H7 (cell line): ENCODE measurements around the gene MBL2. TPM values are rescaled to one million over a fixed set of nuclear protein-coding genes. Genes with fewer than 3 reads are reported as not detected.
A peak's percentile ranks its signal among the peaks of the same experiment; 100 is the strongest.

Experiments used
- DNase-seq: peaks from one replicate; pipeline ENCODE4 v3.0.0; 2012
- H3K27me3 ChIP-seq: 2 replicates; pipeline ENCODE4 v1.6.0; 2011; ENCODE audit warnings: mild to moderate bottlenecking, low read length; ENCODE audit not compliant: control insufficient read depth, insufficient read depth
- H3K36me3 ChIP-seq: replicated peaks from 2 replicates; pipeline ENCODE4 v1.5.1; 2011; ENCODE audit warnings: low read length; ENCODE audit not compliant: control insufficient read depth, insufficient read depth
- H3K4me3 ChIP-seq: 2 replicates; pipeline ENCODE4 v1.5.1; 2011; ENCODE audit warnings: low read depth, mild to moderate bottlenecking, control low read depth, low read length, moderate library complexity; ENCODE audit not compliant: insufficient read depth
- total RNA-seq: library from RNA; depleted of rRNA; stranded (reverse); fragments of >200 nt; shearing (Covaris generic); gene quantifications from 2 replicates; pipeline ENCODE4 v1.2.3, GENCODE V29; 2014

Gene MBL2
- total RNA-seq, 1 experiment from 2014 or later, result not detected

- Histone ChIP-seq H3K4me3 (no peak overlapping the region), H3K36me3 (no peaks in the 10 kb centered on the region), H3K27me3 (no peaks in the 10 kb centered on the region)
- no peak for DNase-seq
Observed at GRCh38 chr10:52757773-52758172, 14.8 kb downstream of the MBL2 start.

GRCh38 chr10:52756966-52757365, 15.6 kb downstream of the MBL2 start:
- H3K36me3 ChIP-seq, result no peaks in the 10 kb centered on the region
- no peaks in the 10 kb centered on the region for H3K27me3 ChIP-seq
- no peak overlapping the region for H3K4me3 ChIP-seq
- DNase-seq, result no peak

- H3K36me3 ChIP-seq, result no peaks in the 10 kb centered on the region
- DNase-seq, result no peak
- H3K4me3 ChIP-seq, result no peak overlapping the region
- no peaks in the 10 kb centered on the region for H3K27me3 ChIP-seq
Observed at GRCh38 chr10:52756295-52756694, 16.3 kb downstream of the MBL2 start.

GRCh38 chr10:52755297-52756062, 17.1 kb downstream of the MBL2 start:
- no peak for DNase-seq
- H3K27me3 ChIP-seq, result no peaks in the 10 kb centered on the region
- no peak overlapping the region for H3K4me3 ChIP-seq
- H3K36me3 ChIP-seq, result no peaks in the 10 kb centered on the region

- H3K36me3 ChIP-seq, result no peaks in the 10 kb centered on the region
- H3K4me3 ChIP-seq, result no peak overlapping the region
- no peak for DNase-seq
- no peaks in the 10 kb centered on the region for H3K27me3 ChIP-seq
Observed at GRCh38 chr10:52752801-52753445, 19.7 kb downstream of the MBL2 start.

- H3K27me3 ChIP-seq, result no peaks in the 10 kb centered on the region
- H3K4me3 ChIP-seq, result no peak overlapping the region
- no peak for DNase-seq
- H3K36me3 ChIP-seq, result no peaks in the 10 kb centered on the region
Observed at GRCh38 chr10:52752261-52752660, 20.3 kb downstream of the MBL2 start.

GRCh38 chr10:52751337-52751736, 21.2 kb downstream of the MBL2 start:
- Histone ChIP-seq H3K36me3 (no peaks in the 10 kb centered on the region), H3K27me3 (no peaks in the 10 kb centered on the region), H3K4me3 (no peak overlapping the region)
- no peak for DNase-seq

- Histone ChIP-seq H3K4me3 (no peak overlapping the region), H3K27me3 (no peaks in the 10 kb centered on the region), H3K36me3 (no peaks in the 10 kb centered on the region)
- DNase-seq, result no peak
Observed at GRCh38 chr10:52750629-52751028, 22.0 kb downstream of the MBL2 start.

- Histone ChIP-seq H3K4me3 (no peak overlapping the region), H3K27me3 (no peaks in the 10 kb centered on the region)
Observed at GRCh38 chr10:52747694-52748093, 24.9 kb downstream of the MBL2 start.

GRCh38 chr10:52746169-52746568, 26.4 kb downstream of the MBL2 start:
- Histone ChIP-seq H3K27me3 (no peaks in the 10 kb centered on the region), H3K4me3 (no peak overlapping the region), H3K36me3 (no peaks in the 10 kb centered on the region)
- DNase-seq, result peak; percentile 22

More at GRCh38 chr10:52747694-52748093, 24.9 kb downstream of the MBL2 start:
- H3K36me3 ChIP-seq, result no peaks in the 10 kb centered on the region
- DNase-seq, result no peak

- Histone ChIP-seq H3K27me3 (no peaks in the 10 kb centered on the region), H3K36me3 (no peaks in the 10 kb centered on the region), H3K4me3 (no peak overlapping the region)
- DNase-seq, result no peak
Observed at GRCh38 chr10:52744057-52744805, 28.4 kb downstream of the MBL2 start.

- DNase-seq, result no peak
- H3K27me3 ChIP-seq, result no peaks in the 10 kb centered on the region
- no peaks in the 10 kb centered on the region for H3K36me3 ChIP-seq
- no peak overlapping the region for H3K4me3 ChIP-seq
Observed at GRCh38 chr10:52742731-52743130, 29.9 kb downstream of the MBL2 start.

- Histone ChIP-seq H3K36me3 (no peaks in the 10 kb centered on the region), H3K27me3 (no peaks in the 10 kb centered on the region), H3K4me3 (no peak overlapping the region)
- no peak for DNase-seq
Observed at GRCh38 chr10:52741851-52742250, 30.7 kb downstream of the MBL2 start.

- H3K27me3 ChIP-seq, result no peaks in the 10 kb centered on the region
- no peaks in the 10 kb centered on the region for H3K36me3 ChIP-seq
- peak; percentile 74 for DNase-seq
- H3K4me3 ChIP-seq, result no peak overlapping the region
Observed at GRCh38 chr10:52740913-52741675, 31.5 kb downstream of the MBL2 start.
